B cell (primary cell): ENCODE measurements around the gene UCN2. TPM values are rescaled to one million over a fixed set of nuclear protein-coding genes. Genes with fewer than 3 reads are reported as not detected.

Experiments
- ATAC-seq: fragments of 200-7000 bp; cut with Tn5 transposase; one replicate; pipeline ENCODE4 v1.10.0; 2021; ENCODE audit warnings: low read depth, mild to moderate bottlenecking, moderate number of reproducible peaks, moderate library complexity
- CTCF ChIA-PET: fragments of 350-600 bp; sonication (Branson Sonifier 250); formaldehyde crosslinking; loops from one replicate; lab custom pipeline; 2021; ENCODE audit warnings: antibody characterized with exemption, inconsistent platforms; lab: Charles Lee
- POLR2A ChIA-PET: fragments of 350-600 bp; sonication (Branson Sonifier 250); formaldehyde crosslinking; loops from one replicate; lab custom pipeline; 2021; ENCODE audit warnings: antibody characterized with exemption; lab: Charles Lee
- DNase-seq: peaks from one replicate; pipeline ENCODE4 v3.0.0; 2013
- H2AFZ ChIP-seq: 2 replicates; pipeline ENCODE4 v1.6.1; 2012; ENCODE audit warnings: mild to moderate bottlenecking, low read depth, low read length; ENCODE audit not compliant: insufficient read depth, poor library complexity, severe bottlenecking
- H3K27ac ChIP-seq, 2 donors: 1 replicate in 1 of 2; 2 replicates in 1 of 2; pipeline ENCODE4 v1.5.1; 2012 to 2013; ENCODE audit warnings: low read length in 2 of 2, mild to moderate bottlenecking in 2 of 2, moderate library complexity in 1 of 2
- H3K27me3 ChIP-seq, 4 experiments: fragments of 200-600 bp in 1 of 4; sonication (generic) in 1 of 4; replicated peaks in 1 of 4; 1 replicate in 2 of 4; 2 replicates in 2 of 4; pipeline versions ENCODE4 v1.6.1 to v1.7.0; 2013 to 2016; ENCODE audit warnings: low read length in 3 of 4, mild to moderate bottlenecking in 2 of 4, mixed read lengths in 1 of 4, moderate library complexity in 1 of 4; ENCODE audit not compliant: insufficient read depth in 4 of 4, control insufficient read depth in 3 of 4; ENCODE audit errors: control extremely low read depth in 1 of 4
- H3K36me3 ChIP-seq, 2 experiments: replicated peaks in 1 of 2; 1 replicate in 1 of 2; 2 replicates in 1 of 2; pipeline versions ENCODE4 v1.6.1 to v1.7.1; 2013; ENCODE audit warnings: low read length in 1 of 2; ENCODE audit not compliant: insufficient read depth in 2 of 2, control insufficient read depth in 1 of 2; ENCODE audit errors: control extremely low read depth in 1 of 2, extremely low read depth in 1 of 2
- H3K4me1 ChIP-seq, 2 donors: fragments of 200-600 bp in 1 of 2; sonication (generic) in 1 of 2; 1 replicate in 1 of 2; 2 replicates in 1 of 2; pipeline versions ENCODE4 v1.5.1 to v1.6.1; 2013 to 2017; ENCODE audit warnings: low read length in 2 of 2; ENCODE audit not compliant: control insufficient read depth in 2 of 2, insufficient read depth in 2 of 2
- H3K4me2 ChIP-seq: replicated peaks from 2 replicates; pipeline ENCODE3; 2012; ENCODE audit warnings: mild to moderate bottlenecking, low read depth, low read length; ENCODE audit not compliant: poor library complexity, severe bottlenecking
- H3K4me3 ChIP-seq, 5 experiments: fragments of 200-600 bp in 1 of 5; sonication (generic) in 1 of 5; 1 replicate in 3 of 5; 2 replicates in 2 of 5; pipeline versions ENCODE4 v1.5.1 to v1.7.0; 2011 to 2016; ENCODE audit warnings: low read length in 4 of 5, mild to moderate bottlenecking in 4 of 5, low read depth in 2 of 5, control low read depth in 1 of 5, moderate library complexity in 1 of 5; ENCODE audit not compliant: insufficient read depth in 1 of 5; ENCODE audit errors: control extremely low read depth in 1 of 5, extremely low read depth in 1 of 5
- H3K79me2 ChIP-seq: fragments of 200-600 bp; sonication (generic); one replicate; pipeline ENCODE4 v1.6.0; 2016; ENCODE audit warnings: low read length; ENCODE audit not compliant: control insufficient read depth, insufficient read depth
- H3K9ac ChIP-seq: fragments of 200-600 bp; sonication (generic); 2 replicates; pipeline ENCODE4 v1.6.1; 2017; ENCODE audit warnings: mild to moderate bottlenecking, low read length, moderate library complexity
- H3K9me3 ChIP-seq, 3 donors: one replicate each; pipeline versions ENCODE4 v1.6.1 to v1.7.1; 2013; ENCODE audit warnings: low read length in 2 of 3; ENCODE audit not compliant: control insufficient read depth in 2 of 3, insufficient read depth in 1 of 3; ENCODE audit errors: control extremely low read depth in 1 of 3
- H4K20me1 ChIP-seq: 2 replicates; pipeline ENCODE4 v1.6.0; 2012; ENCODE audit warnings: mild to moderate bottlenecking, low read length; ENCODE audit not compliant: insufficient read depth, control insufficient read depth, poor library complexity, severe bottlenecking
- H3K27ac Mint-ChIP-seq: one replicate; pipeline ENCODE4 v1.8.0; 2021; ENCODE audit warnings: mixed read lengths
- H3K27me3 Mint-ChIP-seq: one replicate; pipeline ENCODE4 v1.8.0; 2021; ENCODE audit warnings: mixed read lengths
- H3K4me1 Mint-ChIP-seq: one replicate; pipeline ENCODE4 v1.8.0; 2021; ENCODE audit warnings: mixed read lengths
- H3K4me3 Mint-ChIP-seq: one replicate; pipeline ENCODE4 v1.8.0; 2021; ENCODE audit warnings: mixed read lengths
- H3K9me3 Mint-ChIP-seq: one replicate; pipeline ENCODE4 v1.8.0; 2022; ENCODE audit warnings: mixed read lengths; ENCODE audit not compliant: insufficient read depth
- EZH2 ChIP-seq: IDR thresholded peaks from 2 replicates; pipeline ENCODE4 v1.6.1; 2012; ENCODE audit warnings: borderline replicate concordance, low read depth, mild to moderate bottlenecking, moderate library complexity, low read length; ENCODE audit not compliant: insufficient read depth, poor library complexity, severe bottlenecking
- WGBS: methylation state at CpG from one replicate; pipeline ENCODE4 v1.1.5; 2013; ENCODE audit warnings: missing lambda C conversion rate; ENCODE audit not compliant: insufficient coverage; 5-methylcytosine and 5-hydroxymethylcytosine counted together
- intact Hi-C: fragments of 100-400 bp; cut with micrococcal nuclease; formaldehyde crosslinking; loops from one replicate; pipeline ENCODE4 v1.10.0; 2022
- polyA plus RNA-seq: library from polyadenylated mRNA; depleted of rRNA; stranded (reverse); fragments of >200 nt; gene quantifications from 2 replicates; pipeline ENCODE4 v1.2.3, GENCODE V29; 2012
- total RNA-seq, 2 donors: library from RNA; stranded (reverse); fragments of 120-200 nt in 1 of 2; gene quantifications; 1 replicate in 1 of 2; 2 replicates in 1 of 2; pipeline versions ENCODE4 v1.2.3 to v1.2.4, GENCODE V29; 2013 to 2022
- TF ChIP-seq, protein P1 (sequence below): fragments of 200-600 bp; IDR thresholded peaks from one replicate; pipeline ENCODE4 v1.8.0; 2022; ENCODE audit warnings: antibody characterized with exemption, mild to moderate bottlenecking

Gene UCN2
- total and polyA plus RNA-seq, 2 donors (not counting 1 experiment from before 2014, with no cell fraction given): not detected

DNA sequence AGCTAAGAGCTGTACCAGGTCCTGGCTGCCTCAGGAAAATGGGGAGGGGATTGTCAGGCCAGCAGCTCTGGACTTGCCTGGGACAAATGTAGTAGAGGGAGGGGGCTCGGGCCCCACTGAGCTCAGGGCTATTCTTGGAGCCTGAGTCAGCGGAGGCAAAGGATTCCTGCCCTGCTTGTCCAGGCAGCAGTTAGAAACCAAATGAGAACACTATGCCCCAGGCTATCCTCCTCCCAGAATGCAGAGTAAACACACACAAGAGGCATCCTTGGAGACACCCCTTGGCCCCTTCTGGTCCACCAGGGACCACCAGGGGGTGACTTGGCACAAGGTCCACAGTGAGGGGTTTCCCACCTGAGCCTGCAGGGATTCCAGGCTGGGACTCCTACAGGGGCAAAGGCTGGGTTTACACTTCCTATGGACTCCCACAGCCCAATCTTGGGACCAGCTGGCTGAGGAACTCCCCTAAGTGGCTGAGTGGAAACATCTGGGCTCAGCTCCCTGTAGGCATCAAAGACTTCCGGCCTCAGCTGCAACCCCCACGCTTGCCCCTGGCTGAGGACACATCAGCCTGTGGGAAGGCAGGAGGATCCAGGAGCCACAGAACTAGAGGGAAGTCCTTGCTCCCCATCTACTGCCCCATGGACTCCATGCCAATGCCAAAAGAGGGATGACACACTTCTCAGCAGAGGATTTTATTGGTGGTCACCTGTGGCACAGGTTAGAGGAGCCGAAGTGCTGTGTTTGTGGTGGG lies 34.9 kb upstream of the UCN2 start:
- H2AFZ ChIP-seq: no peak overlapping the region
- H3K4me1 Mint-ChIP-seq: peaks cover 9% of the 10 kb centered on the region
- H3K27me3 ChIP-seq: peaks cover 0 to 21% (median 6%) of the 10 kb centered on the region in 4 experiments
- intact Hi-C loops: no loop called here
- H3K27me3 Mint-ChIP-seq: peaks cover 7% of the 10 kb centered on the region
- no peaks in the 10 kb centered on the region for H4K20me1 ChIP-seq
- POLR2A ChIA-PET: interaction anchor here (0.7 kb wide), 1 partner anchor 62 kb away, joined by 3 read pairs; no protein-coding TSS in a partner anchor
- H3K4me2 ChIP-seq: no peak overlapping the region
- H3K9me3 ChIP-seq: no peaks in the 10 kb centered on the region
- H3K4me3 ChIP-seq: no peak overlapping the region
- CTCF ChIA-PET: interaction anchor here (0.9 kb wide), 1 partner anchor 198 kb away, joined by 3 read pairs; no protein-coding TSS in a partner anchor
- H3K4me3 Mint-ChIP-seq: no peak overlapping the region
- 75% methylated on average over 4 of the region's 5 CpGs for WGBS
- H3K4me1 ChIP-seq: peaks cover 4 to 9% of the 10 kb centered on the region in 2 donors
- H3K79me2 ChIP-seq: no peaks in the 10 kb centered on the region
- no peaks in the 10 kb centered on the region for H3K9me3 Mint-ChIP-seq
- H3K9ac ChIP-seq: no peak overlapping the region
- no peak overlapping the region for H3K27ac Mint-ChIP-seq
- H3K27ac ChIP-seq: no peak overlapping the region
- no peak for TF ChIP-seq EZH2
- TF ChIP-seq, protein P1, sequence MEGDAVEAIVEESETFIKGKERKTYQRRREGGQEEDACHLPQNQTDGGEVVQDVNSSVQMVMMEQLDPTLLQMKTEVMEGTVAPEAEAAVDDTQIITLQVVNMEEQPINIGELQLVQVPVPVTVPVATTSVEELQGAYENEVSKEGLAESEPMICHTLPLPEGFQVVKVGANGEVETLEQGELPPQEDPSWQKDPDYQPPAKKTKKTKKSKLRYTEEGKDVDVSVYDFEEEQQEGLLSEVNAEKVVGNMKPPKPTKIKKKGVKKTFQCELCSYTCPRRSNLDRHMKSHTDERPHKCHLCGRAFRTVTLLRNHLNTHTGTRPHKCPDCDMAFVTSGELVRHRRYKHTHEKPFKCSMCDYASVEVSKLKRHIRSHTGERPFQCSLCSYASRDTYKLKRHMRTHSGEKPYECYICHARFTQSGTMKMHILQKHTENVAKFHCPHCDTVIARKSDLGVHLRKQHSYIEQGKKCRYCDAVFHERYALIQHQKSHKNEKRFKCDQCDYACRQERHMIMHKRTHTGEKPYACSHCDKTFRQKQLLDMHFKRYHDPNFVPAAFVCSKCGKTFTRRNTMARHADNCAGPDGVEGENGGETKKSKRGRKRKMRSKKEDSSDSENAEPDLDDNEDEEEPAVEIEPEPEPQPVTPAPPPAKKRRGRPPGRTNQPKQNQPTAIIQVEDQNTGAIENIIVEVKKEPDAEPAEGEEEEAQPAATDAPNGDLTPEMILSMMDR: no peak
- no peak for ATAC-seq
- no peak for DNase-seq
- peaks cover 0 to 55% of the 10 kb centered on the region in 2 experiments for H3K36me3 ChIP-seq

DNA sequence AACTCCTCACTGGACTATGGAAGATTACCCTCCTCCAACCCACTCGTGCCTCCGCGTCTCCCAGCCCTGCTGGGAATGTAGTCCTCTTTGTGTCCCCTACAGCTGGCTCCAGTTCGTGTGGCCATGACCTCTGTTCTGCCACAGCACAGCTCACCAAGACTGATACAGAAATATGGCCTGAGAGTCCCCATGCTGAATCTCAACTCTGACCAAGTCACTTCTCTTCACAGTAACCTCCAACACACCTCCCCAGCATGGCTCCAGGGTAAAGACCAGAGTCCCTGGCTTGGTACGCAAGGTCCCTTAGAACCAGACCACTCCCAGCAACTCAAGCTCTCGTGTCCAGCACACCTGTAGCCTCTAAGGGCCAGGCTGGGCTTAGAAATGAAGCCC lies 33.8 kb upstream of the UCN2 start:
- no peak overlapping the region for H3K4me3 ChIP-seq
- Mint-ChIP-seq H3K4me1 (peaks cover 9% of the 10 kb centered on the region), H3K4me3 (no peak overlapping the region), H3K27me3 (peaks cover 14% of the 10 kb centered on the region), H3K9me3 (no peaks in the 10 kb centered on the region), H3K27ac (peak overlapping the region; percentile 50)
- no peaks in the 10 kb centered on the region for H3K79me2 ChIP-seq
- no peak overlapping the region for H2AFZ ChIP-seq
- ChIA-PET CTCF (no interaction called here), POLR2A (no interaction called here)
- 93% methylated on average over 6 of the region's 6 CpGs for WGBS
- H3K36me3 ChIP-seq: peaks cover 0 to 45% of the 10 kb centered on the region in 2 experiments
- H3K9ac ChIP-seq: no peak overlapping the region
- intact Hi-C loops: no loop called here
- peaks cover 0 to 32% (median 6%) of the 10 kb centered on the region in 4 experiments for H3K27me3 ChIP-seq
- no peaks in the 10 kb centered on the region for H3K9me3 ChIP-seq
- H3K27ac ChIP-seq: no peak overlapping the region
- no peak for TF ChIP-seq EZH2
- TF ChIP-seq, protein P1: no peak
- ATAC-seq: no peak
- peaks cover 4 to 9% of the 10 kb centered on the region in 2 donors for H3K4me1 ChIP-seq
- no peaks in the 10 kb centered on the region for H4K20me1 ChIP-seq
- no peak for DNase-seq
- H3K4me2 ChIP-seq: no peak overlapping the region
